AG09319 (cell line): ENCODE data around the gene MTHFD1L.

Experiments
- DNase-seq: peaks from one replicate; pipeline ENCODE4 v3.0.0-alpha.2; 2010; ENCODE audit warnings: low read depth; ENCODE audit errors: extremely low read depth
- TF ChIP-seq, protein P1 (sequence below): IDR thresholded peaks from 2 replicates; pipeline ENCODE4 v1.5.1; 2011; ENCODE audit warnings: low read depth, mild to moderate bottlenecking, inconsistent platforms, low read length, moderate library complexity

The MTHFD1L gene

DNA sequence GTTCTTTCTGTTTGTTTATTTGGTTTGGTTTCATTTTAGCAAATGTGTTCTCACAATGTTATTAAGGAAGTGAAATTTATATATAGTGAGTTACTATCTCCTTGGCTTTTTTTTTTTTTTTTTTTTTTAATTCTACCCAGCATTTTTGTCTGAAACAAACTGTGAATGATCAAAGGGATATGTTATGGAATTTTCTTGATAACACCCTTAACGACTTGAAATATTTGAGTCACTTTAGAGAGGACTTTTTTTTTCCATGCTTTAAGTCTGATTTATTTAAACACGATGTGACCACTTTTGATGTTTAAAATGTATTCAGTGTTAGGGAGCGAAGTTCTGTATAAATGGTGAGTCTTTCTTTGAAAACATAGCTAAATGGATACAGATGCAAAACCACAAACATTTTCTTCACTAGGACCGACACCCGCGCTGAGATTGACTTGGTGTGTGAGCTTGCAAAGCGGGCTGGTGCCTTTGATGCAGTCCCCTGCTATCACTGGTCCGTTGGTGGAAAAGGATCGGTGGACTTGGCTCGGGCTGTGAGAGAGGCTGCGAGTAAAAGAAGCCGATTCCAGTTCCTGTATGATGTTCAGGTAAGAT is 149.7 kb downstream of the MTHFD1L start:
- TF ChIP-seq, protein P1, sequence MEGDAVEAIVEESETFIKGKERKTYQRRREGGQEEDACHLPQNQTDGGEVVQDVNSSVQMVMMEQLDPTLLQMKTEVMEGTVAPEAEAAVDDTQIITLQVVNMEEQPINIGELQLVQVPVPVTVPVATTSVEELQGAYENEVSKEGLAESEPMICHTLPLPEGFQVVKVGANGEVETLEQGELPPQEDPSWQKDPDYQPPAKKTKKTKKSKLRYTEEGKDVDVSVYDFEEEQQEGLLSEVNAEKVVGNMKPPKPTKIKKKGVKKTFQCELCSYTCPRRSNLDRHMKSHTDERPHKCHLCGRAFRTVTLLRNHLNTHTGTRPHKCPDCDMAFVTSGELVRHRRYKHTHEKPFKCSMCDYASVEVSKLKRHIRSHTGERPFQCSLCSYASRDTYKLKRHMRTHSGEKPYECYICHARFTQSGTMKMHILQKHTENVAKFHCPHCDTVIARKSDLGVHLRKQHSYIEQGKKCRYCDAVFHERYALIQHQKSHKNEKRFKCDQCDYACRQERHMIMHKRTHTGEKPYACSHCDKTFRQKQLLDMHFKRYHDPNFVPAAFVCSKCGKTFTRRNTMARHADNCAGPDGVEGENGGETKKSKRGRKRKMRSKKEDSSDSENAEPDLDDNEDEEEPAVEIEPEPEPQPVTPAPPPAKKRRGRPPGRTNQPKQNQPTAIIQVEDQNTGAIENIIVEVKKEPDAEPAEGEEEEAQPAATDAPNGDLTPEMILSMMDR, result no peak
- DNase-seq, result no peak

DNA sequence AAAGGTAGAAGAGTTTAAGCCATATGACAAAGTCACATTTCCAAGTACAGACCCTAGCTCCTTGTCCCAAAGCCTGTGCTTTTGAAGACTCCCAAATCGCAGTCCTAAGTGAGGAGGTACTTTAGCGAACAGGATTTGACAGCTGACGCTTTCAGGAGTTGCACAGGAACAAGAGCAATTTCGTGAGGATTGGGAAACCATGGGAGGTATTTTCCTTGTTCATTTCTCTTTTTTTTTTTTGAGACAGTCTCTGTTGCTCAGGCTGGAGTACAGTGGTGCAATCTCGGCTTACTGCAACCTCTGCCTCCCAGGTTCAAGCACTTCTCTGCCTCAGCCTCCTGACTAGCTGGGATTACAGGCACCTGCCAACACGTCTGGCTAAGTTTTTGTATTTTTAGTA is 150.6 kb downstream of the MTHFD1L start:
- DNase-seq, result no peak
- TF ChIP-seq, protein P1, result no peak

DNA sequence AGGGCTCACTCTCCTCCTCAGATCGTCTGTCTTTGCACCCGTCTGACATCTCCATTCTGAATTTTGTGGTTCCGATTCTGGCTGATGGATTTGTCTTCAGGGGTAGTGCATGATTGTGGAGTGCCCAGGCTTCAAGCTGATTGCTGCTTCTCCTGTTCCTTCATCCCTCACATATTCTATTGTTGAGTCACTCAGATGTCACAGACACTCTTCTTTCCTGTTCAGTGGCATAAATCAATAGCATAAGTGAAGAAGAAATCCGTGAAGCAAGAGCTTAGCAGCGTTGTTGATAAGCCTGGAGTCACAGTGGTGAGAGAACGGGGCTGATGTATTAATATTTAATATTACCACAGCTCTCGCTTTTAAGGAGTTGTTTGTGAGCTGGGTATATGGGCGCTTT is 152.5 kb downstream of the MTHFD1L start:
- no peak for DNase-seq
- TF ChIP-seq, protein P1, result no peak

DNA sequence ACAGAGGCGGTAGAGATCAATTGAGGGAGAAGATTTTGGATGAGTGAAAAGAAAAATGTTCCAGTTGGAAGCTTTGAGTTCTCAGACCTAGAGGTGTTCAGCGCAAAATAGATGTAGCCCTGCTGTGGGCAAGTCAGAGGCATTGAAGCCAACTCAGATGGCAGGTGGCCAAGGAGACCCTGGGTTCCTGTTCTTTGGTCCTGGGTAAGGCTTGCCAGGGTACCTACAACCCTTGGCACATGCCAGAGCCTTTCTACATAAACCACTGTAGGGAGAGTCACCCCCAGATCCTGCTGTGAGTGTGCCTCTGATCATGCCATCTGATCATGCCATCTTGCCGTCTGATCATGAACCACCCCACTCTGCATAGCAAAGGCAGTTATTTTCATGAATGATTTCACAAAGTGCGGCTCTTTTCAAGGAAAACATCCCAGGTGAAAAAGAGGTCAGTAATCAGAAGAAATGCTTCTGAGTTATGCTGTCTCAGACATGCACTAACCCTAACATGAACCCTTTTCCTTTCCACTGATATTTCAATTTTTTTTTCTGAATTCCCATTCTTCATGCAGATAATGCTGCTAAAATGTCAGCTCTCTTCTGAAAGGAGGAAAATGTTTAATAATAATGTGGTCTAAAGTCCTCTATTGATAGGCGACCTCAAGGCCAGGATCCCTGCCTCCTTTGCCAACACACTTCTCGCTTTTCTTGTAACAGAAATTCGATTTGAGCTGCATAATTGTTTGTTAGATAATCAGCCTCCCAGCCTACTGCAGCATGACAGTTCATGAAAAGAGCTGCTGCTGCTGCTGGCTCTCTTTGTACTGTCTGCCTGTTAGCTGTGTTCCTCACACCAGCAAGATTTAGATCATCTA is 153.6 kb downstream of the MTHFD1L start:
- DNase-seq, result no peak
- TF ChIP-seq, protein P1, result no peak

DNA sequence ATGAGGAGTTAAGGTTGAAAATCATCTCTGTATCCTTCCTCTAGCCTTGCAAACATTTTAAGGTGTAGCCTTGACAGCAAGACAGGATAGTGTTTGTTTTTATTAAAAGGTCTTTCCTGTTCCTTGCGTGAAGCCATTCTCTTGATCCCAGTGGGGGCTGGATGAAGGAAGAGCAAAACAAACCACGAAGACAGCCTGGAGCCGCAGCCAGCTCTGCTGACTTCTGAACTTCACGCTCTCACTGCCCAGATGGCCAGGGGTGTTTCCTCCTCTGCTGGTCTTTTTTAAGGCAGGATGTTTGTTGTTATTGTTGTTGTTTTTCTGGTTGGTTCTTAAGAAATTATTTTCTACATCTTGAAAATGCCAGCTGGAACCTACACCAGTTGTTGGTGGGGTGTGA is 156.4 kb downstream of the MTHFD1L start:
- DNase-seq, result no peak
- TF ChIP-seq, protein P1, result no peak

DNA sequence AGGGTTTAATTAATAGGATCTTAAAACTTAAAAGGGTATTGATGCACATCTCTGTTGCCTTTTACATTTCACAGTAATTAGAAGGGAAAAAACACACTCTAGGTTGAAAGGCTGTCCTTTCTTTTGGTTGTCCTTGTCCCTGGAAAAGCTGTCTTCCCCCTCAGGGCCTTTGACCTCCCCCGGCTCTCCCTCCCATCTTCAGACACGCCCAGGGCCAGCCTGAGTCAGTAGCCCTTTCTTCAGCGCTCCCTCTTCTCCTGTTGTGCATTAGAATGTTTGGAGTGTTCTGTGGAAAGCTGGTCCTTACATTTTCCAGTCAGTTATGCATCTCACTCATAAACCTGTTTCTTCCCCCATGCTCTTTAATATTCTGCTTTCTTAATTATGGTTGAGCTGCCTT is 157.0 kb downstream of the MTHFD1L start:
- no peak for DNase-seq
- TF ChIP-seq, protein P1, result no peak

DNA sequence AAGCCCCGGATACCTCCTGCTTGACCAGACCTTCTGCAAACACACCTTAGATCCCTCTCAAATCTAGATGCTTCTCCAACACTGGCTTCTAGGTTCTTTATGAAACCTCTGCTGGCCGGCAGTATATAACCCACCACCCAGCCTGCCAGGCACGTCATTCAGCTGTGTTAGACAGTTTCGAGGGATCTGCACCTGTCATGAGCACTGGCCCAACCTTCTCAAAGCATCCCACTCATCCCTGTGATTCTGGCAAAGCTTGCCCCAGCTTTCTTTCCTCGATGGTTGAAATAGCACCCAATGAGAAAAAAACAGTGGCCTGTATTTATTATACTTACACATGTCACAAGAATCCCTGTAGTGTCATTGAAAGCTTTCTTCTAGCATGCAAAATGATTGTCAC is 157.8 kb downstream of the MTHFD1L start:
- DNase-seq, result no peak
- TF ChIP-seq, protein P1, result no peak
